D721Med (cell line): ENCODE data around the gene LPGAT1.
A peak's percentile ranks its signal among the peaks of the same experiment; 100 is the strongest.

Source experiments
- DNase-seq: peaks from one replicate; pipeline ENCODE4 v3.0.0; 2011; ENCODE audit warnings: low spot score; ENCODE audit not compliant: insufficient read length
- FAIRE-seq: peaks from 2 replicates; lab custom pipeline; 2011; peaks lifted over from hg19 to GRCh38; lab: Jason Lieb, UNC
- TF ChIP-seq, protein P1 (sequence below): IDR thresholded peaks from 2 replicates; pipeline ENCODE4 v1.5.1; 2012; ENCODE audit warnings: mild to moderate bottlenecking, control low read depth; ENCODE audit not compliant: insufficient read depth; ENCODE audit errors: missing control alignments

Gene LPGAT1

DNA sequence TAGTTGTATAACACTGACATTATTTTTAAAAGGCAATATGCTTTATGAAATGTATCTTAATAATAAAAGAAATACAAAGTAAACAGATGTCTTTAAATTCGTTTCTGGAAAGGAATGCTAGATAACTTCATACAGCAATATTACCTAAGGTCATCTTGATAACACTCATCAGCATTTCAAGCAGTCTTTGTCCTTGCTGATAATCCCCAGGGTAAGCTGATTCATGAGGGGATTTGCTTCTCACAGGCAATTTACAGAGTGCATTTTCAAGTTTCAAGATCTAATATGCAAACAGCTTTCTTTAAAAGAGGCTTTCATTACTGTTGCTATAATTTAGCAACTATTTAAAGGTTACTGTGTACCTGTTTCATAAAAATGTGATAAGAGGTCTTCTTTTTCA lies 80.0 kb downstream of the LPGAT1 start:
- FAIRE-seq (peak; percentile 100), DNase-seq (no peak)
- TF ChIP-seq, protein P1, sequence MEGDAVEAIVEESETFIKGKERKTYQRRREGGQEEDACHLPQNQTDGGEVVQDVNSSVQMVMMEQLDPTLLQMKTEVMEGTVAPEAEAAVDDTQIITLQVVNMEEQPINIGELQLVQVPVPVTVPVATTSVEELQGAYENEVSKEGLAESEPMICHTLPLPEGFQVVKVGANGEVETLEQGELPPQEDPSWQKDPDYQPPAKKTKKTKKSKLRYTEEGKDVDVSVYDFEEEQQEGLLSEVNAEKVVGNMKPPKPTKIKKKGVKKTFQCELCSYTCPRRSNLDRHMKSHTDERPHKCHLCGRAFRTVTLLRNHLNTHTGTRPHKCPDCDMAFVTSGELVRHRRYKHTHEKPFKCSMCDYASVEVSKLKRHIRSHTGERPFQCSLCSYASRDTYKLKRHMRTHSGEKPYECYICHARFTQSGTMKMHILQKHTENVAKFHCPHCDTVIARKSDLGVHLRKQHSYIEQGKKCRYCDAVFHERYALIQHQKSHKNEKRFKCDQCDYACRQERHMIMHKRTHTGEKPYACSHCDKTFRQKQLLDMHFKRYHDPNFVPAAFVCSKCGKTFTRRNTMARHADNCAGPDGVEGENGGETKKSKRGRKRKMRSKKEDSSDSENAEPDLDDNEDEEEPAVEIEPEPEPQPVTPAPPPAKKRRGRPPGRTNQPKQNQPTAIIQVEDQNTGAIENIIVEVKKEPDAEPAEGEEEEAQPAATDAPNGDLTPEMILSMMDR = no peak

DNA sequence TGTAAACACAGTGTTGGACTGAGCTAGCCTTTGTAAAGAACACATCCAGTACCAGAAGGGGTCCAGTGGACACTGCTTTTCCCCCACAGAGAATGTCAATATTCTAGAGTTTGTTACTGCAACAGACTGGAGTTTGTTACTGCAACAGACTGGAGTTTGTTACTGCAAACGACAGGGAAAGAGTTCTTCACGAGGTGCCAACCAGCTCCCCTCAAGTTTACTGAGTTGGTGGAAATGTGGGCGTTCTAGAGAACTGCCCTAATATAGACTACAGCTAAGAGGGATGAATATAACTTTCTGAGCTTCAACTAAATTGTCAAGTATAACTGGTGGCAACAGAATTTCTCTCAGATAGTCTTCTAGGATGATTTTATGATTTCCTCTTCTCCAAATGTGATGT lies 81.3 kb downstream of the LPGAT1 start:
- DNase-seq (no peak), FAIRE-seq (peak; percentile 64)
- TF ChIP-seq, protein P1 = no peak

DNA sequence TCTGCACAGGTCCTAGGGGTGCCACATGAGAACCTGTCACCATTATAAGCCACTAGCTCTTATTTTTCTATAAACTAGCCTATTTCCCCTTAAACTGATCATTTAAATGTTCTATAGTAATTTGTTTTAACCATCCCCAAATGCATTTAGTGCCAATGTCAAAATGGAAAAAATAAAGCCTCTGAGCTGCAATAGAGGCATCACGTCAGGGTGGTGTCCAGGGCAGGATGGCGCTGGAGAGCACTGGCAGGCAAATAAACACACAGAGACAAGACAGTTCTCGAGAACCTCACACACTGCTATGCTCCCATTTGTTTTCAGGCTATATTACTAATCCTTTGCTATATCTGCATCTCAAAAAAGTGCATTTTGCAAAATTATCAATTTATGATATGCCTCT lies 81.8 kb downstream of the LPGAT1 start:
- DNase-seq (no peak), FAIRE-seq (no peak)
- TF ChIP-seq, protein P1 = no peak

DNA sequence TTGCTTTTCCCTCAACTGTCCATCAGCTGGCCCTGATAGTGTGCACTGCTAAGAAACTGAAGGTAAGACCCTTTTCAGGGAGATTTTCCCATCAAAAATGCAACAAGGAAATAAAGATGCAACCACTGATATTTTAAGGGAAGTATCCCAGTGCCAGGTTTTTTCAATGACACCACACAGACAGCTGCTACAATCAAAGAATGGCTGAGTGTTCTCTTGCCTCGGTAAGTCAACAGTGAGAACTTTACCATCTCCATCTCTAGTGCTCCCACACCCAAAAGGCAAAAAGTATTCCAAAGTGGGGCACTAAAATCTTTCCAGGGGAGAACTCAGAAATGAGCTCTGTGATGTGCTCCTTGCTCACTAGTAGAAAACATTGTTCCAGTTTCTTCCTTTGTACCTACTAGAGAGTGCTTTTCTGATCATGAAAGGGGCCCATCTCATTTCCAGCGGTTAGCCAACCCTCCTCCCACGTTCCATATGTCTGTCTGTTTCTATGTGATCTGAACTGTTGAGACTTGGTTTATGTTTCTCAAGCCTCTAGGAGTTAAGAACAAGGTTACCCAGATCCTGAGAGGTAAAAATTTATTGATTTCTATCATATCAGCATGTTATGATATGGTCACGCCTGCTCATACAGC lies 87.6 kb downstream of the LPGAT1 start:
- no peak for DNase-seq
- TF ChIP-seq, protein P1 = no peak
- FAIRE-seq = no peak

DNA sequence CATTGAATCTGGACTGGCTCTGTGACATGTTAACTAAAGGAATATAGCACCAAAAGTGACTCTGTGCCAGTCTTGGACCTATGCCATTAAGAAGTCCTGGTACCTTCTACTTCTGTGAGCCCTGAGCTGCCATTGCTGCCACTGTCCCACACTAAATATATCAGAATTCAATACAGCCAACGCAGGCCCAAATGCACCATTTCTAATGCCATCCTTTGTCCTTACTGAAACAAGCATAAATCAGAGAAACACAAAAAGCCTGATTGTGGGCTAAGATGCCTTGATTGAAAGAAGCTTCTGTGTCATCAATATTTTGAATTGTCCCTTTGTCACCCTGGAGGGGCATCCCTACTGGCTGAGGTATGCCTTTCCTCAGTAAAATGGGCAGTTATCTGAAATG lies 88.3 kb downstream of the LPGAT1 start:
- FAIRE-seq (no peak), DNase-seq (no peak)
- TF ChIP-seq, protein P1 = no peak

DNA sequence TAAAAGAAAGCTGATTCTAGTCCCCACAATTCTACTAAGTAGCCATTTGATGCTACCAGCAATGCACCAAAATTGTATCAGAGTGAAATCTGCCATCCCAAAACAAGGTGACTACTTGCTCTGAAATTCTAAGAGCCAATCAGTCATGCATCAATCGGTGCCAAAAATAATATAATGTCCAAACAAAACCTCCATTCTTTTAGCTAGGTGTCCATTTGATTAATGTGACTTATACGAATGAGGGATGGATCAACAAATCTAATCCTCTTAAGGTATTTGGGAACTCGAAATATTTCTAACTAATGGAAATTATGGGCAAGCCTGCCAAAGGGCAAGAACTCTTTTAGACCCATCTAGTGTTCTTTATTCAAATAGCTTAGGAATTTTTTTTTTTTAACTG lies 88.8 kb downstream of the LPGAT1 start:
- TF ChIP-seq, protein P1 = no peak
- no peak for DNase-seq
- peak; percentile 96 for FAIRE-seq

DNA sequence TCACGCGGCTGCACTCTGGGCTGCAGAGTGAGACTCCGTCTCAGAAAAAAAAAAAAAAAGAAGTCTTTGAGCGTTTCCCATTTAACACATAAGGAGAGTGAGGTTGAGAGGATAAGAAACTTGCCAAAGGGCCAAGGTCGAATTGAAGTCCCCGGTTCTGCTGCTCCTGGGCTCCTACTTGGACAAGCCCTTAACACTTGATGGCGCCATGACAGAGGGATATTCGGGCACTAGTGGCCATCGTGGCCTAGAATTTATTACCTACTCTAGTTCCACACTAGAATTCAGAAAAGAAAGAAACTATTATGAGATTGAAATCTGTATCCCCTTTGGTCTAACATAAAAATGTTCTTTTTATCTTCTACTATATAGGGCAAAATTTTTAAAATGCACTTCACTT lies 89.4 kb downstream of the LPGAT1 start:
- TF ChIP-seq, protein P1 = peak; percentile 37
- FAIRE-seq (no peak), DNase-seq (no peak)
